Adrenal gland (tissue), 5 donors: Measurements from ENCODE around the gene SETBP1.

Source experiments
- CTCF ChIP-seq, 6 experiments: fragments of 450-650 bp in 4 of 6; fragments of 200-600 bp in 2 of 6; sonication (generic) in 1 of 6; IDR thresholded peaks; 1 replicate in 5 of 6; 2 replicates in 1 of 6; pipeline versions ENCODE4 v1.5.1 to v1.8.0; 2016 to 2021; ENCODE audit warnings: antibody characterized with exemption in 6 of 6, mild to moderate bottlenecking in 2 of 6, moderate library complexity in 1 of 6
- POLR2A ChIP-seq, 2 donors: fragments of 450-650 bp; IDR thresholded peaks; one replicate each; pipeline ENCODE4 v1.6.1; 2017; ENCODE audit warnings: antibody characterized with exemption in 2 of 2, mild to moderate bottlenecking in 2 of 2, moderate library complexity in 1 of 2
- donor health status: DM: no; HTN: no; CAD: no.

GRCh38 chr18:44790860-44791259, 110.2 kb downstream of the SETBP1 start:
- no peak for TF ChIP-seq POLR2A (IDR thresholded peaks at IDR 0.05)
- TF ChIP-seq CTCF (IDR thresholded peaks at IDR 0.05) = no peak
